GM06990 (cell line): Measurements from ENCODE around the gene ZNF90.

Source experiments
- DNase-seq: peaks from one replicate; pipeline ENCODE4 v3.0.0-alpha.2; 2011; ENCODE audit not compliant: insufficient read length; ENCODE audit errors: extremely low read depth
- H3K27me3 ChIP-seq: replicated peaks from 2 replicates; pipeline ENCODE4 v1.6.0; 2011; ENCODE audit warnings: low read length; ENCODE audit not compliant: control insufficient read depth, insufficient read depth
- H3K36me3 ChIP-seq: 2 replicates; pipeline ENCODE4 v1.5.1; 2011; ENCODE audit warnings: low read length; ENCODE audit not compliant: control insufficient read depth, insufficient read depth
- H3K4me3 ChIP-seq: replicated peaks from 2 replicates; pipeline ENCODE4 v1.5.1; 2011; ENCODE audit warnings: low read depth, mild to moderate bottlenecking, control low read depth, low read length
- TF ChIP-seq, protein P1 (sequence below): IDR thresholded peaks from 2 replicates; pipeline ENCODE4 v1.5.1; 2011; ENCODE audit warnings: low read length, control low read depth, mild to moderate bottlenecking, inconsistent platforms; ENCODE audit not compliant: insufficient read depth, poor library complexity, severe bottlenecking

ZNF90 gene

DNA sequence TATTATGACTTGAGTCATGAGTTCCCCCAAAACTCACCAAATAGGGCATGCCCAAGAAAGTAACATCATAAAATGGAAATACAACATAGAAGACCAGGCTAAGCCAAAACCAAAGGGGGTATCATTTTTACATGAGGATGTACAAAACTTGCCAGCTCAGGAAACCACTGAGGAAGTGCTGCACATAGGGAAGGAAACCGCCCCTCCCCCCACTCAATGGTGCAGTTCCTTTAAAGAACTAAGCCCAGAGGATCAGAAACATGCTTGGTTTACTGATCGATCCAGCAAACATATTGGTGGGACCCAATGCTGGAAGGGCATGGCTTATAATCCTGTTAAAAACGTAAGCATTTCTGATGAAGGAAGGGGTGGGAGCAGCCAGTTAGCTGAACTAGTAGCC lies 85.0 kb downstream of the ZNF90 start:
- Histone ChIP-seq H3K4me3 (no peak overlapping the region), H3K27me3 (no peaks in the 10 kb centered on the region), H3K36me3 (no peaks in the 10 kb centered on the region)
- TF ChIP-seq, protein P1, sequence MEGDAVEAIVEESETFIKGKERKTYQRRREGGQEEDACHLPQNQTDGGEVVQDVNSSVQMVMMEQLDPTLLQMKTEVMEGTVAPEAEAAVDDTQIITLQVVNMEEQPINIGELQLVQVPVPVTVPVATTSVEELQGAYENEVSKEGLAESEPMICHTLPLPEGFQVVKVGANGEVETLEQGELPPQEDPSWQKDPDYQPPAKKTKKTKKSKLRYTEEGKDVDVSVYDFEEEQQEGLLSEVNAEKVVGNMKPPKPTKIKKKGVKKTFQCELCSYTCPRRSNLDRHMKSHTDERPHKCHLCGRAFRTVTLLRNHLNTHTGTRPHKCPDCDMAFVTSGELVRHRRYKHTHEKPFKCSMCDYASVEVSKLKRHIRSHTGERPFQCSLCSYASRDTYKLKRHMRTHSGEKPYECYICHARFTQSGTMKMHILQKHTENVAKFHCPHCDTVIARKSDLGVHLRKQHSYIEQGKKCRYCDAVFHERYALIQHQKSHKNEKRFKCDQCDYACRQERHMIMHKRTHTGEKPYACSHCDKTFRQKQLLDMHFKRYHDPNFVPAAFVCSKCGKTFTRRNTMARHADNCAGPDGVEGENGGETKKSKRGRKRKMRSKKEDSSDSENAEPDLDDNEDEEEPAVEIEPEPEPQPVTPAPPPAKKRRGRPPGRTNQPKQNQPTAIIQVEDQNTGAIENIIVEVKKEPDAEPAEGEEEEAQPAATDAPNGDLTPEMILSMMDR: no peak
- DNase-seq: no peak

DNA sequence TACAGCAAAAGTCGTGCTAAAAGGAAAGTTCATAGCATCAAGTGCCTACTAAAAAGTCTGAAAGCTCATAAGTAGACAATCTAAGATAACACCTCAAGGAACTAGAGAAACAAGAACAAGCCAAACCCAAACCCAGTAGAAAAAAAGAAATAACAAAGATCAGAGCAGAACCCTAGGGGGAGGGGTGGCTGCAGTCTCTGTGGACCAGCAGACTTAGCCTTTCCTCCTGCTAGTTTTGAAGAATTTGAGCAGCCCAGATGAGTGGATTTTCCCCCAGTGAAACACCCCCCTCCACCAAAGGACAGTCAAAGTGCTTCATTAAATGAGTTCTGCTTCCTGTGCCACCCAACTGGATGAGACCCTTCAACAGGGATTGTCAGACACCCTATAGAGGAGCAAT lies 86.7 kb downstream of the ZNF90 start:
- no peaks in the 10 kb centered on the region for H3K36me3 ChIP-seq
- TF ChIP-seq, protein P1: no peak
- H3K4me3 ChIP-seq: no peak overlapping the region
- DNase-seq: no peak
- no peaks in the 10 kb centered on the region for H3K27me3 ChIP-seq

DNA sequence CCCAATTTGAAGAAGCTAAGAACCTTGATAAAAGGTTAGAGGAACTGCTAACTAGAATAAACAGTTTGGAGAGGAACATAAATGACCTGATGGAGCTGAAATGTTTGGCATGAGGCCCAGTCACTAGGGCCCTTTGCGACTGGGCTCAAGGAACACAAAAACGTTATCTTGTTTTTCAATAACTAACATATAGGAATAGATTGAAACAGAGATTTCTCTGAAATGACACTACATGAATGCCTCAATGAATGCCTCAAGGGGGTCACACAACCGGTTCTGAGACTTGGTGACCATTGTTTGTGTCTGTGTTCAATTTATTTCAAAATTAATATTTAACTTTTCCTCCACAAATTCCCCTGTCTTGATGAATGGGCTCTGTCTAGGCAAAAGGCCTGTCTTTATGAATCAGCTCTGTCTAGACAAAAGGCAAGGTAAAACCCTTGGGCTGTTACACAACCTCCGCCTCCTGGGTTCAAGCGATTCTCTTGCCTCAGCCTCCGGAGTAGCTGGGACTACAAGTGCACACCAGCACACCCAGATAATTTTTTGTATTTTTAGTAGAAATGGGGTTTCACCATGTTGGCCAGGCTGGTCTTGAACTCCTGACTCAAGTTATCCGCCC lies 88.3 kb downstream of the ZNF90 start:
- H3K36me3 ChIP-seq: no peaks in the 10 kb centered on the region
- H3K4me3 ChIP-seq: no peak overlapping the region
- TF ChIP-seq, protein P1: no peak
- no peak for DNase-seq
- H3K27me3 ChIP-seq: no peaks in the 10 kb centered on the region

DNA sequence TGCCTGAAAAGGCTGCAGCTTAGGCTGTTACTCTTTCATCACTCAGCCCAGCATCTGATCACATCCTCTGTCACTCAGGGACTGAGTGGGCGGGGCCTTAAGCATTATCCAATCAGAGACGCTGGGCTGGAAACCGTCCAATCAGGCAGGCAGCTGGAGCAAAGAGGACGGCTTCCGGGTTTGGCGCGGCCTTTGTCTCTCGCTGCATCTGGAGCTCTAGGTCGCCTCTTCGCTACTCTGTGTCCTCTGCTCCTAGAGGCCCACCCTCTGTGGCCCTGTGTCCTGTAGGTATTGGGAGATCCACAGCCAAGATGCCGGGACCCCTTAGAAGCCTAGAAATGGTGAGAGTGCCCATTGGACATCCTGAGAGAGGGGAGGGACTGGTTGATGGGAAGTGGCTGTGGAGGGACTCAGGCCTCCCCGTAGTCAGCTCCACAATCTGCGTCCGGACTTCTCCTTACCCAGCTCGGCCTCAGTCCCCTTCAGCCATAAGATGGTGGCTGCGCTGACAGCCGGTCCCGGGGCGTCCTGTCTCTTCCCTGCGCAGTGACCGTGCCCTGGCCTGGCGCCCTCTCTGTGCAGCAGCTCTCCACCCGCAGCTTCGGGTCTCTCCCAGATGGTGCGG lies 89.3 kb downstream of the ZNF90 start, which contains the start of gene ZNF486:
ZNF486 (plus strand) TSS at position 195 of the 625 bp plus-strand sequence; CDS start at position 312, 117 bp downstream.
- no peaks in the 10 kb centered on the region for H3K27me3 ChIP-seq
- peak within 1 kb of the TSS; percentile 61 for H3K4me3 ChIP-seq
- H3K36me3 ChIP-seq: no peaks in the 10 kb centered on the region
- TF ChIP-seq, protein P1: no peak
- peak; percentile 29 for DNase-seq

DNA sequence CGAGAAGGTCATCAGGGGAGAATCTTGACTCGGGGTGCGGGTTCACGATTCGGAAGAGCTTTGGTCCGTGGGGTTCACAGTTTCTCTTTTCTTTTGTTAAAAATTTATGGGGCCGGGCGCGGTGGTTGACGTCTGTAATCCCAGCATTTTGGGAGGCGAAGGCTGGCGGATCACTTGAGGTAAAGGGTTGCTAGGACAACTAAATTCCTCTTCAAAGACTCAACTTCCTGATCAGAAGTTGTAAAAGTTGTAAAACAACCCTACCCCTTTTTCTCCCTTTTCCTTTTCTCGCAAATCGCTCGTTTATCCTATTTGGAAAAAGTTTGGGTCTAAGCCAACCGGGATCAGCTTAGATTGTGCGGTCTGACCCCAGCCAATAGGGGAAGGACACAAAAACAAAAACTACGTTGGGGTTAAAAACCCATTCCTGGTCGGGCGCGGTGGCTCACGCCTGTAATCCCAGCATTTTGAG lies 89.9 kb downstream of the ZNF90 start:
- DNase-seq: no peak
- H3K36me3 ChIP-seq: no peaks in the 10 kb centered on the region
- TF ChIP-seq, protein P1: no peak
- peak overlapping the region; percentile 61 for H3K4me3 ChIP-seq
- no peaks in the 10 kb centered on the region for H3K27me3 ChIP-seq
